Naive thymus-derived CD4-positive, alpha-beta T cell (primary cell): ENCODE data around the gene GLT1D1. TPM values are rescaled to one million over a fixed set of nuclear protein-coding genes. Genes with fewer than 3 reads are reported as not detected.

ENCODE experiments used
- ATAC-seq: fragments of 150-1000 bp; cut with Tn5 transposase; 2 replicates; pipeline ENCODE4 v1.10.0; 2021; ENCODE audit warnings: mild to moderate bottlenecking, moderate library complexity
- CTCF ChIA-PET: fragments of 350-600 bp; sonication (Branson Sonifier 250); formaldehyde crosslinking; loops from one replicate; lab custom pipeline; 2021; ENCODE audit warnings: antibody characterized with exemption; lab: Charles Lee
- POLR2A ChIA-PET: fragments of 350-600 bp; sonication (Branson Sonifier 250); formaldehyde crosslinking; loops from one replicate; lab custom pipeline; 2021; ENCODE audit warnings: antibody characterized with exemption, inconsistent platforms; lab: Charles Lee
- DNase-seq, 9 donors: peaks; one replicate each; pipeline versions ENCODE4 v3.0.0 to v3.0.0-alpha.2; 2020 to 2022; ENCODE audit warnings: mixed read lengths in 1 of 9
- H3K27ac ChIP-seq: one replicate; pipeline ENCODE4 v1.7.0; 2013; ENCODE audit warnings: mild to moderate bottlenecking, low read depth, low read length, moderate library complexity
- H3K27me3 ChIP-seq, 2 donors: one replicate each; pipeline ENCODE4 v1.7.0; 2013; ENCODE audit warnings: low read length in 2 of 2, mild to moderate bottlenecking in 2 of 2, moderate library complexity in 2 of 2; ENCODE audit not compliant: control insufficient read depth in 2 of 2, insufficient read depth in 2 of 2
- H3K36me3 ChIP-seq, 3 experiments: 1 replicate in 2 of 3; 2 replicates in 1 of 3; pipeline ENCODE4 v1.7.0; 2013; ENCODE audit warnings: low read length in 3 of 3, mild to moderate bottlenecking in 3 of 3, moderate library complexity in 1 of 3; ENCODE audit not compliant: insufficient read depth in 3 of 3, control insufficient read depth in 2 of 3
- H3K4me1 ChIP-seq, 2 donors: one replicate each; pipeline ENCODE4 v1.7.0; 2013; ENCODE audit warnings: low read length in 2 of 2, mild to moderate bottlenecking in 2 of 2, moderate library complexity in 1 of 2; ENCODE audit not compliant: control insufficient read depth in 2 of 2, insufficient read depth in 2 of 2
- H3K4me3 ChIP-seq: 2 replicates; pipeline ENCODE4 v1.7.0; 2013; ENCODE audit warnings: mild to moderate bottlenecking, low read length
- H3K9me3 ChIP-seq, 3 experiments: 1 replicate in 2 of 3; 2 replicates in 1 of 3; pipeline ENCODE4 v1.7.0; 2013; ENCODE audit warnings: low read length in 3 of 3; ENCODE audit not compliant: control insufficient read depth in 2 of 3
- H3K27ac Mint-ChIP-seq, 9 donors: one replicate each; pipeline ENCODE4 v1.8.0; 2020 to 2022; ENCODE audit warnings: mixed read lengths in 9 of 9, mild to moderate bottlenecking in 8 of 9, moderate library complexity in 5 of 9, inconsistent platforms in 2 of 9
- H3K27me3 Mint-ChIP-seq, 5 donors: one replicate each; pipeline ENCODE4 v1.8.0; 2021 to 2022; ENCODE audit warnings: mixed read lengths in 5 of 5, mild to moderate bottlenecking in 1 of 5
- H3K36me3 Mint-ChIP-seq, 5 donors: one replicate each; pipeline ENCODE4 v1.8.0; 2020 to 2022; ENCODE audit warnings: mixed read lengths in 5 of 5, mild to moderate bottlenecking in 3 of 5, inconsistent platforms in 1 of 5
- H3K4me1 Mint-ChIP-seq, 7 donors: one replicate each; pipeline ENCODE4 v1.8.0; 2020 to 2022; ENCODE audit warnings: mixed read lengths in 7 of 7, mild to moderate bottlenecking in 3 of 7, inconsistent platforms in 1 of 7
- H3K4me3 Mint-ChIP-seq, 10 donors: one replicate each; pipeline ENCODE4 v1.8.0; 2020 to 2022; ENCODE audit warnings: mild to moderate bottlenecking in 10 of 10, mixed read lengths in 10 of 10, moderate library complexity in 6 of 10, inconsistent platforms in 2 of 10
- H3K9me3 Mint-ChIP-seq, 11 donors: one replicate each; pipeline ENCODE4 v1.8.0; 2020 to 2022; ENCODE audit warnings: mixed read lengths in 11 of 11, mild to moderate bottlenecking in 4 of 11, inconsistent platforms in 1 of 11, moderate library complexity in 1 of 11
- intact Hi-C, 2 donors: fragments of 100-400 bp; cut with micrococcal nuclease; formaldehyde crosslinking; loops; one replicate each; pipeline ENCODE4 v1.15.1; 2023
- polyA plus RNA-seq, 2 donors: library from polyadenylated mRNA; unstranded; fragments of 300-500 nt; fragmentation: Illumina TruSeq; gene quantifications; one replicate each; pipeline ENCODE4 v1.2.3, GENCODE V29; 2021
- total RNA-seq, 6 experiments: library from RNA in 5 of 6; stranded (reverse) in 5 of 6; gene quantifications; 1 replicate in 5 of 6; 2 replicates in 1 of 6; pipeline ENCODE4 v1.2.3 and lab custom pipeline; 2021 to 2026

Gene GLT1D1
- total and polyA plus RNA-seq, 7 experiments from 2014 or later = 0.11 to 16.9 (median 1.1) TPM; not detected in 3

GRCh38 chr12:129005416-129005815 lies 152.1 kb downstream of the GLT1D1 start:
- H3K4me1 ChIP-seq = no peaks in the 10 kb centered on the region
- Mint-ChIP-seq H3K27me3 (peaks cover 0 to 11% (median 3%) of the 10 kb centered on the region in 5 donors), H3K4me3 (no peak overlapping the region), H3K27ac (no peak overlapping the region), H3K36me3 (no peaks in the 10 kb centered on the region), H3K4me1 (peaks cover 0 to 2% (median 0%) of the 10 kb centered on the region in 7 donors), H3K9me3 (peaks cover 0 to 27% (median 4%) of the 10 kb centered on the region in 11 donors)
- ChIA-PET POLR2A (no interaction called here), CTCF (no interaction called here)
- H3K9me3 ChIP-seq = no peaks in the 10 kb centered on the region
- no peak for ATAC-seq
- no peaks in the 10 kb centered on the region for H3K27me3 ChIP-seq
- intact Hi-C loops = no loop called here
- H3K4me3 ChIP-seq = no peak overlapping the region
- DNase-seq = no peak
- no peak overlapping the region for H3K27ac ChIP-seq
- H3K36me3 ChIP-seq = no peaks in the 10 kb centered on the region

DNA sequence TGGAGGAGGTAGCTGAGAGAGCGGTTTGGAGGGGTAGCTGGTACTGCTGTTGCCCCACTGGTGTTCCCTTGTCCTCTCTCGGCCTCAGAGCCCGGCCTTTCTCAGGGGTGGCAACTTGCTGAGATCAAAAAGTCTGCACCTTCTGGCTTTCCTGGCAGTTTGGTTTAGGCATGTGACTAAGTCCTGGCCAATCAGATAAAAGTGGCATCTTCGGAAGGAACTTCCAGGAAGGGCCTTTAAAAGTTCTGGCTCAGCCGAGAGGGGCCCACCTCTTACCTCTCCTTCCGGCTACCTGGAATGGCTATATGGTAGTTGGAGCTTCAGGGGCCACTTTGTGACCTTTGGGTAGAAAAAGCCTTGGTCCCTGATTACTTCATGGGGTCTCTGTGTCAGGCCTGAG lies 152.6 kb downstream of the GLT1D1 start:
- H3K36me3 Mint-ChIP-seq = no peaks in the 10 kb centered on the region
- POLR2A ChIA-PET = no interaction called here
- Histone ChIP-seq H3K36me3 (no peaks in the 10 kb centered on the region), H3K4me1 (no peaks in the 10 kb centered on the region), H3K4me3 (no peak overlapping the region), H3K27me3 (no peaks in the 10 kb centered on the region), H3K27ac (no peak overlapping the region), H3K9me3 (no peaks in the 10 kb centered on the region)
- H3K27ac Mint-ChIP-seq = no peak overlapping the region
- CTCF ChIA-PET = no interaction called here
- ATAC-seq (no peak), DNase-seq (no peak)
- peaks cover 0 to 27% (median 4%) of the 10 kb centered on the region in 11 donors for H3K9me3 Mint-ChIP-seq
- H3K27me3 Mint-ChIP-seq = peaks cover 0 to 11% (median 3%) of the 10 kb centered on the region in 5 donors
- peaks cover 0 to 2% (median 0%) of the 10 kb centered on the region in 7 donors for H3K4me1 Mint-ChIP-seq
- intact Hi-C loops = no loop called here
- no peak overlapping the region for H3K4me3 Mint-ChIP-seq

GRCh38 chr12:129009833-129010622 lies 156.8 kb downstream of the GLT1D1 start:
- Mint-ChIP-seq H3K9me3 (peaks cover 0 to 24% (median 3%) of the 10 kb centered on the region in 11 donors), H3K27me3 (peaks cover 0 to 17% (median 4%) of the 10 kb centered on the region in 5 donors), H3K4me1 (no peaks in the 10 kb centered on the region), H3K36me3 (no peaks in the 10 kb centered on the region), H3K27ac (no peak overlapping the region), H3K4me3 (no peak overlapping the region)
- Histone ChIP-seq H3K36me3 (no peaks in the 10 kb centered on the region), H3K27me3 (no peaks in the 10 kb centered on the region), H3K27ac (no peak overlapping the region), H3K4me1 (no peaks in the 10 kb centered on the region), H3K4me3 (no peak overlapping the region), H3K9me3 (no peaks in the 10 kb centered on the region)
- ChIA-PET POLR2A (no interaction called here), CTCF (no interaction called here)
- no peak for DNase-seq
- intact Hi-C loops = no loop called here
- ATAC-seq = no peak

DNA sequence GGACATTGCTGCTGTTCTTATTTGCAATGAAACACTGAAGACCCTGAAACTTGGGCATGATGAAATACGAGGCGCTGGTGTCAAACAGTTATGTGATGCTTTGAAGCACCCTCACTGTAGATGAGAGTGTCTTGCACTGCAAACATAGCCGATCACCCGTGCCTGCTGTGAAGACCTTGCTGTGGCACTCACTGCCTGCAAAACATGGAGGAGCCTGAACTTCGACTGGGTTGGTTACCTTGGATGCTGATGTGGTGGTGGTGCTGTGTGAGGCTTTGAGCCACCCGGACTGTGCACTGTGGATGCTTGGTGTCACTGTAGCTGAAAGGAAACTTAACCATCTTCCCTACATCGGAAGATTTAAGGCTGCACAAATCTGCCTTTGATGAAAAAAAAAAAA lies 162.9 kb downstream of the GLT1D1 start:
- H3K4me1 ChIP-seq = no peaks in the 10 kb centered on the region
- H3K27me3 ChIP-seq = no peaks in the 10 kb centered on the region
- Mint-ChIP-seq H3K27ac (no peak overlapping the region), H3K9me3 (peaks cover 3 to 39% (median 11%) of the 10 kb centered on the region in 11 donors), H3K4me3 (no peak overlapping the region), H3K36me3 (no peaks in the 10 kb centered on the region), H3K27me3 (peaks cover 0 to 12% (median 0%) of the 10 kb centered on the region in 5 donors), H3K4me1 (no peaks in the 10 kb centered on the region)
- no peaks in the 10 kb centered on the region for H3K36me3 ChIP-seq
- H3K4me3 ChIP-seq = no peak overlapping the region
- H3K27ac ChIP-seq = no peak overlapping the region
- intact Hi-C loops = no loop called here
- no peak for ATAC-seq
- H3K9me3 ChIP-seq = peaks cover 0 to 8% (median 0%) of the 10 kb centered on the region in 3 experiments
- ChIA-PET POLR2A (no interaction called here), CTCF (no interaction called here)
- DNase-seq = no peak

GRCh38 chr12:129025055-129025454 lies 171.8 kb downstream of the GLT1D1 start:
- CTCF ChIA-PET = no interaction called here

DNA sequence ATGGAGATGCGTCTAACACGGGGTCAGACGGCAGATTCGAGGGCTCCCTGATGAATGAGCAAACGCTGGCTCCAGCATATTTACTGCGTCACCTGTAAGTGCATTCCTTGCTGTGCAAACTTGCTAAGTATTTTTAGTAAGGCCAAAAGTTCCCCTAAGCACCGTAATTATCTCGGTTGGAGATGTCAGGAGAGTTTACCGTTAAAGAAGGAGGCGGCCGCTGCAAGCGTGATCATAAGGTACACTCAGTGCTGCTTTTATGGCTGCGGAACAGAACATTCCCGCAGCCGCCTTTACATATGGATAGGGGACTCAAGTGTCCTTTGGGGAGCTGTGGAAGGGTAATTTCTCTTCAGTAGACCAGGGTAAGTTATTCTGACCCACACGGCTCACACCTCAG lies 175.6 kb downstream of the GLT1D1 start:
- no peak overlapping the region for H3K27ac Mint-ChIP-seq
- no peaks in the 10 kb centered on the region for H3K36me3 ChIP-seq
- no peak for ATAC-seq

More at GRCh38 chr12:129025055-129025454, 171.8 kb downstream of the GLT1D1 start:
- H3K36me3 ChIP-seq = no peaks in the 10 kb centered on the region
- Mint-ChIP-seq H3K27ac (no peak overlapping the region), H3K4me3 (no peak overlapping the region), H3K4me1 (no peaks in the 10 kb centered on the region), H3K27me3 (peaks cover 0 to 6% (median 0%) of the 10 kb centered on the region in 5 donors), H3K9me3 (peaks cover 0 to 15% (median 5%) of the 10 kb centered on the region in 11 donors), H3K36me3 (no peaks in the 10 kb centered on the region)
- H3K27me3 ChIP-seq = no peaks in the 10 kb centered on the region
- ATAC-seq (no peak), DNase-seq (no peak)
- H3K4me3 ChIP-seq = no peak overlapping the region
- POLR2A ChIA-PET = no interaction called here
- intact Hi-C loops = no loop called here
- H3K4me1 ChIP-seq = no peaks in the 10 kb centered on the region
- H3K9me3 ChIP-seq = peaks cover 0 to 7% (median 0%) of the 10 kb centered on the region in 3 experiments
- H3K27ac ChIP-seq = no peak overlapping the region

More for the DNA sequence above, 175.6 kb downstream of the GLT1D1 start:
- H3K27ac ChIP-seq = no peak overlapping the region
- POLR2A ChIA-PET = no interaction called here
- Mint-ChIP-seq H3K27me3 (peaks cover 0 to 6% (median 0%) of the 10 kb centered on the region in 5 donors), H3K4me3 (no peak overlapping the region), H3K36me3 (no peaks in the 10 kb centered on the region), H3K4me1 (no peaks in the 10 kb centered on the region), H3K9me3 (peaks cover 0 to 3% (median 0%) of the 10 kb centered on the region in 11 donors)
- H3K4me3 ChIP-seq = no peak overlapping the region
- peaks cover 0 to 7% (median 0%) of the 10 kb centered on the region in 3 experiments for H3K9me3 ChIP-seq
- CTCF ChIA-PET = interaction anchor here (0.7 kb wide), 1 partner anchor 609 kb away, joined by 3 read pairs; no protein-coding TSS in a partner anchor
- no peaks in the 10 kb centered on the region for H3K27me3 ChIP-seq
- intact Hi-C loops = no loop called here
- no peaks in the 10 kb centered on the region for H3K4me1 ChIP-seq
- no peak for DNase-seq
